ENCODE measurements around the gene TRIM5.

- TF ChIP-seq POLR2A (IDR thresholded peaks at IDR 0.05) (no peak), CTCF (IDR thresholded peaks at IDR 0.05) (no peak)
Observed at GRCh38 chr11:5694642-5695041, 9.8 kb upstream of the TRIM5 start.

Data from testis (tissue), 2 donors.